ENCODE data around the gene AAK1.
"Not testable (repeated sequence)": the region's sequence is repeated elsewhere in the genome, so short reads cannot be mapped to it uniquely, and the experiment has no call there.

GRCh38 chr2:69606771-69607170, 36.8 kb downstream of the AAK1 start:
- not testable (repeated sequence) for TF ChIP-seq CTCF (IDR thresholded peaks at IDR 0.05; ENCODE audit: extremely low read depth in 1 of 2, insufficient read depth in 1 of 2, low read depth in 1 of 2, low read length in 2 of 2); EZH2 (IDR thresholded peaks at IDR 0.05; ENCODE audit: borderline replicate concordance, low read depth, low read length, severe bottlenecking); FOS (IDR thresholded peaks at IDR 0.05; ENCODE audit: borderline replicate concordance, insufficient read depth, low read length); POLR2AphosphoS5 (IDR thresholded peaks at IDR 0.05; ENCODE audit: insufficient read depth, low read depth, low read length); POLR2A (IDR thresholded peaks at IDR 0.05; ENCODE audit: low read depth, low read length); MYC (IDR thresholded peaks at IDR 0.05; ENCODE audit: low read depth, low read length); JUN (IDR thresholded peaks at IDR 0.05; ENCODE audit: borderline replicate concordance, insufficient read depth, insufficient read length, low read depth)

Measured in endothelial cell of umbilical vein (primary cell).